HEK293T (cell line): ENCODE data around the gene HAGH.

Source experiments
- BHLHE40 ChIP-seq: fragments of 450-650 bp; IDR thresholded peaks from 2 replicates; pipeline ENCODE4 v1.6.1; 2016; ENCODE audit warnings: mild to moderate bottlenecking, moderate library complexity, borderline replicate concordance
- FOXA1 ChIP-seq: fragments of 450-650 bp; IDR thresholded peaks from 2 replicates; pipeline ENCODE4 v1.6.1; 2016; ENCODE audit warnings: mild to moderate bottlenecking
- FOXM1 ChIP-seq: fragments of 450-650 bp; IDR thresholded peaks from 2 replicates; pipeline ENCODE4 v1.6.1; 2017; ENCODE audit warnings: mild to moderate bottlenecking, borderline replicate concordance
- LEF1 ChIP-seq: fragments of 450-650 bp; IDR thresholded peaks from 2 replicates; pipeline ENCODE4 v1.6.1; 2017; ENCODE audit warnings: mild to moderate bottlenecking, borderline replicate concordance
- NFRKB ChIP-seq: fragments of 450-650 bp; IDR thresholded peaks from 2 replicates; pipeline ENCODE4 v1.6.1; 2016; ENCODE audit warnings: mild to moderate bottlenecking, moderate library complexity
- SP1 ChIP-seq: fragments of 450-650 bp; IDR thresholded peaks from 2 replicates; pipeline ENCODE4 v1.6.1; 2017
- TF ChIP-seq, protein P1 (sequence below): fragments of 450-650 bp; IDR thresholded peaks from 2 replicates; pipeline ENCODE4 v1.6.1; 2016

DNA sequence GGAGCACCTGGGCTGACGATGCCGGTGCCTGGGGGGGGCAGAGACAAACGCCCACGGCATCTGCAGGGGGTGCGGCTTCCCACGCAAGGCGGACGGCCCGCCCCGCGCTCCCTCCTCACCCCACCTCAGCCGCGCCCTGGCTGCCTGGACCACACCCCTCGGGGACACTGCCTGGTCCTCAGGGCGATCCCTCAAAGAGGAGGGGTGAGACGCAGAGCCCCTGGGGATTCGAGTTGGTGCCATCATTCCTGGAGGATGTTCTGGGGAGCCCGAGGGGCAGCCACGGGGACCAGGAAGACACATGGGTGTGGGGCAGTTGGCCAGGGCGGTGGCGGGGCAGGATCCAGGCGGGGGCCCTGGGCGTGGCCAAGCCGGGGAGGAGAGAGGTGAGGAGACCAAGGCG is 37.0 kb downstream of the HAGH start:
- TF ChIP-seq BHLHE40: no peak
- TF ChIP-seq FOXA1: no peak
- no peak for TF ChIP-seq NFRKB
- no peak for TF ChIP-seq FOXM1
- no peak for TF ChIP-seq LEF1
- no peak for TF ChIP-seq SP1
- TF ChIP-seq, protein P1, sequence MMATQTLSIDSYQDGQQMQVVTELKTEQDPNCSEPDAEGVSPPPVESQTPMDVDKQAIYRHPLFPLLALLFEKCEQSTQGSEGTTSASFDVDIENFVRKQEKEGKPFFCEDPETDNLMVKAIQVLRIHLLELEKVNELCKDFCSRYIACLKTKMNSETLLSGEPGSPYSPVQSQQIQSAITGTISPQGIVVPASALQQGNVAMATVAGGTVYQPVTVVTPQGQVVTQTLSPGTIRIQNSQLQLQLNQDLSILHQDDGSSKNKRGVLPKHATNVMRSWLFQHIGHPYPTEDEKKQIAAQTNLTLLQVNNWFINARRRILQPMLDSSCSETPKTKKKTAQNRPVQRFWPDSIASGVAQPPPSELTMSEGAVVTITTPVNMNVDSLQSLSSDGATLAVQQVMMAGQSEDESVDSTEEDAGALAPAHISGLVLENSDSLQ: no peak
